Measurements from ENCODE around the gene SEMA4A.

- TF ChIP-seq MAX (IDR thresholded peaks at IDR 0.05; ENCODE audit: low read depth) = no peak
- no peak for TF ChIP-seq CTCF (IDR thresholded peaks at IDR 0.05)
- no peak for TF ChIP-seq MXI1 (IDR thresholded peaks at IDR 0.05; ENCODE audit: low read depth, low read length)
- no peak for TF ChIP-seq POLR2AphosphoS5 (IDR thresholded peaks at IDR 0.05; ENCODE audit: low read depth, low read length)
- TF ChIP-seq REST (IDR thresholded peaks at IDR 0.05; ENCODE audit: low read depth, low read length) = no peak
- TF ChIP-seq SMC3 (IDR thresholded peaks at IDR 0.05; ENCODE audit: low read depth, low read length) = no peak
- no peak for TF ChIP-seq GATA2 (CRISPR knock-in tag; IDR thresholded peaks at IDR 0.05)
- TF ChIP-seq GABPA (IDR thresholded peaks at IDR 0.05; ENCODE audit: low read depth) = no peak
- no peak for TF ChIP-seq NRF1 (IDR thresholded peaks at IDR 0.05; ENCODE audit: low read depth, low read length)
- no peak for TF ChIP-seq CHD2 (IDR thresholded peaks at IDR 0.05; ENCODE audit: low read length, partially characterized antibody)
- no peak for TF ChIP-seq USF2 (IDR thresholded peaks at IDR 0.05; ENCODE audit: borderline replicate concordance, low read depth, low read length)
Observed at GRCh38 chr1:156134716-156135435, 18.5 kb upstream of the SEMA4A start.
